Neural cell (in vitro differentiated cells): ENCODE results near the gene ATPAF1. TPM values are rescaled to one million over a fixed set of nuclear protein-coding genes. Genes with fewer than 3 reads are reported as not detected.

Experiments
- H2AFZ ChIP-seq: fragments of 200-600, 300-800 bp; sonication (generic), shearing (Covaris generic); 2 replicates; pipeline ENCODE4 v1.6.0; 2014; ENCODE audit warnings: low read depth, mild to moderate bottlenecking, antibody characterized with exemption, low read length, moderate library complexity
- H3F3A ChIP-seq: fragments of 200-600 bp; shearing (Covaris generic); 2 replicates; pipeline ENCODE4 v1.6.1; 2016; ENCODE audit warnings: mild to moderate bottlenecking, moderate library complexity, mixed read lengths, antibody characterized with exemption, low read length; ENCODE audit not compliant: insufficient read depth, poor library complexity, severe bottlenecking
- H3K27ac ChIP-seq: fragments of 200-600, 300-800 bp; sonication (generic), shearing (Covaris generic); 2 replicates; pipeline ENCODE4 v1.5.1; 2014; ENCODE audit warnings: mild to moderate bottlenecking, low read length, moderate library complexity
- H3K27me3 ChIP-seq: fragments of 300-800, 200-600 bp; sonication (generic), shearing (Covaris generic); 2 replicates; pipeline ENCODE4 v1.6.0; 2014; ENCODE audit warnings: mild to moderate bottlenecking, low read depth, low read length, moderate library complexity; ENCODE audit not compliant: insufficient read depth
- H3K36me3 ChIP-seq: fragments of 300-800, 200-600 bp; sonication (generic), shearing (Covaris generic); 2 replicates; pipeline ENCODE4 v1.5.1; 2014; ENCODE audit warnings: mild to moderate bottlenecking, antibody characterized with exemption, low read length, moderate library complexity; ENCODE audit not compliant: insufficient read depth
- H3K4me2 ChIP-seq: fragments of 300-800, 200-600 bp; sonication (generic), shearing (Covaris generic); 2 replicates; pipeline ENCODE4 v1.6.0; 2014; ENCODE audit warnings: mild to moderate bottlenecking, low read length
- H3K4me3 ChIP-seq: fragments of 300-800, 200-600 bp; sonication (generic), shearing (Covaris generic); 2 replicates; pipeline ENCODE4 v1.5.1; 2014; ENCODE audit warnings: mild to moderate bottlenecking, low read length, moderate library complexity
- H3K79me2 ChIP-seq: fragments of 200-600 bp; shearing (Covaris generic); replicated peaks from 2 replicates; pipeline ENCODE4 v1.6.0; 2014; ENCODE audit warnings: mild to moderate bottlenecking, low read length, moderate library complexity; ENCODE audit not compliant: insufficient read depth
- H3K9ac ChIP-seq: fragments of 300-800, 200-600 bp; sonication (generic), shearing (Covaris generic); 2 replicates; pipeline ENCODE4 v1.6.1; 2016; ENCODE audit warnings: mild to moderate bottlenecking, low read length, mixed read lengths
- H3K9me2 ChIP-seq: fragments of 200-600 bp; shearing (Covaris generic); 2 replicates; pipeline ENCODE4 v1.6.1; 2016; ENCODE audit warnings: mild to moderate bottlenecking, low read length, mixed read lengths; ENCODE audit not compliant: insufficient read depth
- H3K9me3 ChIP-seq: fragments of 200-600, 300-800 bp; sonication (generic), shearing (Covaris generic); 2 replicates; pipeline ENCODE4 v1.6.1; 2016; ENCODE audit warnings: mild to moderate bottlenecking, mixed run types, low read length, moderate library complexity, mixed read lengths
- H4K20me1 ChIP-seq: fragments of 200-600 bp; shearing (Covaris generic); 2 replicates; pipeline ENCODE4 v1.6.1; 2016; ENCODE audit warnings: mild to moderate bottlenecking, mixed run types; ENCODE audit not compliant: insufficient read depth
- EP300 ChIP-seq: fragments of 450-650 bp; conservative IDR thresholded peaks from 2 replicates; pipeline ENCODE4 v1.6.1; 2014; ENCODE audit warnings: antibody characterized with exemption, mild to moderate bottlenecking, moderate library complexity; ENCODE audit not compliant: poor library complexity, severe bottlenecking
- EZH2 ChIP-seq: fragments of 200-600, 300-800 bp; shearing (Covaris generic), sonication (generic); IDR thresholded peaks from 2 replicates; pipeline ENCODE4 v1.6.1; 2014; ENCODE audit warnings: antibody characterized with exemption, low read length, borderline replicate concordance, mild to moderate bottlenecking; ENCODE audit not compliant: insufficient read depth, poor library complexity, severe bottlenecking
- MXI1 ChIP-seq: fragments of 450-650 bp; conservative IDR thresholded peaks from 2 replicates; pipeline ENCODE4 v1.6.1; 2014; ENCODE audit warnings: antibody characterized with exemption, mild to moderate bottlenecking; ENCODE audit not compliant: poor library complexity, severe bottlenecking
- POLR2AphosphoS5 ChIP-seq: IDR thresholded peaks from 2 replicates; pipeline ENCODE4 v1.6.1; 2012
- RAD21 ChIP-seq: fragments of 450-650 bp; conservative IDR thresholded peaks from 2 replicates; pipeline ENCODE4 v1.6.1; 2014; ENCODE audit warnings: antibody characterized with exemption, mild to moderate bottlenecking, moderate library complexity
- SMC3 ChIP-seq: fragments of 450-650 bp; conservative IDR thresholded peaks from 2 replicates; pipeline ENCODE4 v1.6.1; 2014; ENCODE audit warnings: antibody characterized with exemption, mild to moderate bottlenecking, moderate library complexity; ENCODE audit not compliant: poor library complexity
- TAF1 ChIP-seq: IDR thresholded peaks from 2 replicates; pipeline ENCODE4 v1.6.1; 2012; ENCODE audit warnings: low read depth
- polyA plus RNA-seq: library from polyadenylated mRNA; depleted of rRNA; stranded (reverse); fragments of >200 nt; gene quantifications from 2 replicates; pipeline ENCODE4 v1.2.3, GENCODE V29; 2014
- TF ChIP-seq, protein P1 (sequence below): fragments of 450-650 bp; IDR thresholded peaks from 2 replicates; pipeline ENCODE4 v1.5.1; 2014; ENCODE audit warnings: antibody characterized with exemption, mild to moderate bottlenecking, moderate library complexity; ENCODE audit not compliant: poor library complexity, severe bottlenecking
- TF ChIP-seq, protein P2 (sequence below): IDR thresholded peaks from 2 replicates; pipeline ENCODE4 v1.6.1; 2012; ENCODE audit warnings: borderline replicate concordance

Gene ATPAF1
- polyA plus RNA-seq, 1 donor from 2014 or later, result 80.7 TPM

DNA sequence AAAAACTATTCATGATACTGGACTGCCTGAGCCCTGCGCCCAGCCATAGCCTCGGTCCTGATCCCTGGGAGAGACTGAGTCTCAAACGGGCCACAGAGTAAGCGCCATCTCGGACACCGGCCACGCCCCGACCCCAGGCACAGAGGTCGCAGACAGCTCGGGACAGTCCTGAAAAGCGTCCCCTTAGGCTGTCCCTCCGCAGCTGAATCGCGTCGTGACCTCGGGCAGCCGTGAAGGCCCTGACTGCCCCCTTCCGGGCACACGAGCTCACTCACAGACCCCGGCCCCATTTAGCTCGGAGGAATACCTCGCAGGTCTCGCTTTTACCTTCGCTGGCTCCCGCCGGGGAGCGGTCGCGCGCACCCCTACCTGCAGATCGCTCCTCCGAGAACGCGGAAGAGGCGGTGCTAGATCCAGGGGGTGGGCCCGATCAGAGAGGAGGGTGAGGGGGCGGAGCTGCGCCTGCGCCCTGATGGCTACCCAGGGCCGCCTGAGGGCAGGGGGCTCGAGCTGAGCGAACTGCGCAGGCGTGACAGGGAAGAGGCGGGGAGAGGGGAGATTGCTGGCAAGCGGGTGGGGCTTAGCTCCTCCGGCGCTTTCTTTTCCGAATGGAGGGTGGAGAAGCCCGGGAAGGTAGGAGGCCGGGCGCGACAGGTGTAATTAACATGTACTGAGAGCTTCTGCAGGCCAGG is 64.2 kb downstream of the ATPAF1 start, which contains the start of gene MKNK1:
Gene MKNK1, minus strand, starts transcription at position 411 of the 692 bp plus-strand sequence. CDS start 20,941 bp downstream, outside the sequence.
- TF ChIP-seq RAD21 (peak; percentile 86), TAF1 (no peak), SMC3 (peak; percentile 91), EZH2 (no peak), EP300 (no peak), POLR2AphosphoS5 (peak; percentile 71), MXI1 (peak; percentile 54)
- TF ChIP-seq, protein P1, sequence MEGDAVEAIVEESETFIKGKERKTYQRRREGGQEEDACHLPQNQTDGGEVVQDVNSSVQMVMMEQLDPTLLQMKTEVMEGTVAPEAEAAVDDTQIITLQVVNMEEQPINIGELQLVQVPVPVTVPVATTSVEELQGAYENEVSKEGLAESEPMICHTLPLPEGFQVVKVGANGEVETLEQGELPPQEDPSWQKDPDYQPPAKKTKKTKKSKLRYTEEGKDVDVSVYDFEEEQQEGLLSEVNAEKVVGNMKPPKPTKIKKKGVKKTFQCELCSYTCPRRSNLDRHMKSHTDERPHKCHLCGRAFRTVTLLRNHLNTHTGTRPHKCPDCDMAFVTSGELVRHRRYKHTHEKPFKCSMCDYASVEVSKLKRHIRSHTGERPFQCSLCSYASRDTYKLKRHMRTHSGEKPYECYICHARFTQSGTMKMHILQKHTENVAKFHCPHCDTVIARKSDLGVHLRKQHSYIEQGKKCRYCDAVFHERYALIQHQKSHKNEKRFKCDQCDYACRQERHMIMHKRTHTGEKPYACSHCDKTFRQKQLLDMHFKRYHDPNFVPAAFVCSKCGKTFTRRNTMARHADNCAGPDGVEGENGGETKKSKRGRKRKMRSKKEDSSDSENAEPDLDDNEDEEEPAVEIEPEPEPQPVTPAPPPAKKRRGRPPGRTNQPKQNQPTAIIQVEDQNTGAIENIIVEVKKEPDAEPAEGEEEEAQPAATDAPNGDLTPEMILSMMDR, result peak; percentile 89
- TF ChIP-seq, protein P2, sequence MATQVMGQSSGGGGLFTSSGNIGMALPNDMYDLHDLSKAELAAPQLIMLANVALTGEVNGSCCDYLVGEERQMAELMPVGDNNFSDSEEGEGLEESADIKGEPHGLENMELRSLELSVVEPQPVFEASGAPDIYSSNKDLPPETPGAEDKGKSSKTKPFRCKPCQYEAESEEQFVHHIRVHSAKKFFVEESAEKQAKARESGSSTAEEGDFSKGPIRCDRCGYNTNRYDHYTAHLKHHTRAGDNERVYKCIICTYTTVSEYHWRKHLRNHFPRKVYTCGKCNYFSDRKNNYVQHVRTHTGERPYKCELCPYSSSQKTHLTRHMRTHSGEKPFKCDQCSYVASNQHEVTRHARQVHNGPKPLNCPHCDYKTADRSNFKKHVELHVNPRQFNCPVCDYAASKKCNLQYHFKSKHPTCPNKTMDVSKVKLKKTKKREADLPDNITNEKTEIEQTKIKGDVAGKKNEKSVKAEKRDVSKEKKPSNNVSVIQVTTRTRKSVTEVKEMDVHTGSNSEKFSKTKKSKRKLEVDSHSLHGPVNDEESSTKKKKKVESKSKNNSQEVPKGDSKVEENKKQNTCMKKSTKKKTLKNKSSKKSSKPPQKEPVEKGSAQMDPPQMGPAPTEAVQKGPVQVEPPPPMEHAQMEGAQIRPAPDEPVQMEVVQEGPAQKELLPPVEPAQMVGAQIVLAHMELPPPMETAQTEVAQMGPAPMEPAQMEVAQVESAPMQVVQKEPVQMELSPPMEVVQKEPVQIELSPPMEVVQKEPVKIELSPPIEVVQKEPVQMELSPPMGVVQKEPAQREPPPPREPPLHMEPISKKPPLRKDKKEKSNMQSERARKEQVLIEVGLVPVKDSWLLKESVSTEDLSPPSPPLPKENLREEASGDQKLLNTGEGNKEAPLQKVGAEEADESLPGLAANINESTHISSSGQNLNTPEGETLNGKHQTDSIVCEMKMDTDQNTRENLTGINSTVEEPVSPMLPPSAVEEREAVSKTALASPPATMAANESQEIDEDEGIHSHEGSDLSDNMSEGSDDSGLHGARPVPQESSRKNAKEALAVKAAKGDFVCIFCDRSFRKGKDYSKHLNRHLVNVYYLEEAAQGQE, result no peak
- Histone ChIP-seq H3K4me2 (peak within 1 kb of the TSS; percentile 47), H3K27ac (no peak within 1 kb of the TSS), H3K27me3 (no peaks in the 10 kb centered on the region), H3K9me2 (no peaks in the 10 kb centered on the region), H3K9me3 (no peaks in the 10 kb centered on the region), H3K36me3 (no peaks in the 10 kb centered on the region), H3K79me2 (no peaks in the 10 kb centered on the region), H3K9ac (peak within 1 kb of the TSS; percentile 67), H2AFZ (peak within 1 kb of the TSS; percentile 57), H4K20me1 (no peaks in the 10 kb centered on the region), H3K4me3 (peak within 1 kb of the TSS; percentile 74), H3F3A (no peaks in the 10 kb centered on the region)

DNA sequence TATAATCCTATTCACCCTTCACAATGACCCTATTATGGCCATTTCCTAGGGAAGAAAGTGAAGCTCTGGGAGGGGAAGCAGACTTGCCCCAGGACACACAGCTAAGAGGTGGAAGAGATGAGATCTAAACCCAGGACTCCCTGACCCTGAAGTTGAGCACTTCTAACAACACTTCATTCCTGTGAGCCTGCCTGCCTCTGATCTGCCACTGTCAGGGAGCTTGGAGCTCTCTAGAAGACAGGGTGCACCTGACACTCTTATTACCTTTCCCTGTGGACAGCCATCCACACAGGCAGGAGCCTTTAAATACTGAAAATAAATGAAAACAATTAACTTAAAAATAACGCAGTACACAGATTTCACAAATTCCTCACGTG is 64.7 kb downstream of the ATPAF1 start:
- Histone ChIP-seq H3K4me2 (peak overlapping the region; percentile 47), H3K9ac (peak overlapping the region; percentile 67), H2AFZ (peak overlapping the region; percentile 57), H3F3A (no peaks in the 10 kb centered on the region), H3K9me3 (no peaks in the 10 kb centered on the region), H3K4me3 (peak overlapping the region; percentile 74), H3K9me2 (no peaks in the 10 kb centered on the region), H3K36me3 (no peaks in the 10 kb centered on the region), H3K27ac (no peak overlapping the region), H3K79me2 (no peaks in the 10 kb centered on the region), H3K27me3 (no peaks in the 10 kb centered on the region), H4K20me1 (no peaks in the 10 kb centered on the region)
- no peak for TF ChIP-seq EZH2
- TF ChIP-seq POLR2AphosphoS5, result no peak
- TF ChIP-seq MXI1, result no peak
- TF ChIP-seq, protein P1, result no peak
- TF ChIP-seq SMC3, result no peak
- no peak for TF ChIP-seq RAD21
- TF ChIP-seq TAF1, result no peak
- no peak for TF ChIP-seq EP300
- TF ChIP-seq, protein P2, result no peak
